NCI-H446 treated with DMSO at 0.1 percent for 48 hours (cell line): ENCODE measurements around the gene AP4M1.

ENCODE experiments used
- DNase-seq: peaks from one replicate; lab custom pipeline; 2025; lab: John Stamatoyannopoulos, UW

The AP4M1 gene

GRCh38 chr7:100157334-100158228 lies 56.1 kb downstream of the AP4M1 start:
- DNase-seq = no peak
